Gastroesophageal sphincter (tissue), 4 donors: ENCODE results near the gene SV2B. TPM values are rescaled to one million over a fixed set of nuclear protein-coding genes. Genes with fewer than 3 reads are reported as not detected.

ENCODE experiments used
- ATAC-seq: fragments of 150-250 bp; one replicate; pipeline ENCODE4 v1.9.1; 2016; ENCODE audit warnings: mild to moderate bottlenecking, moderate library complexity
- H3K27ac ChIP-seq, 4 donors: fragments of 200-600 bp; sonication (generic) in 3 of 4; 1 replicate in 3 of 4; 2 replicates in 1 of 4; pipeline ENCODE4 v1.5.1; 2016 to 2019
- H3K27me3 ChIP-seq: fragments of 200-600 bp; sonication (generic); one replicate; pipeline ENCODE4 v1.5.1; 2019
- H3K36me3 ChIP-seq, 2 donors: fragments of 200-600 bp; sonication (generic); one replicate each; pipeline ENCODE4 v1.5.1; 2019; ENCODE audit warnings: control low read depth in 1 of 2
- H3K4me1 ChIP-seq, 3 donors: fragments of 200-600 bp; sonication (generic); 1 replicate in 2 of 3; 2 replicates in 1 of 3; pipeline ENCODE4 v1.5.1; 2016 to 2019; ENCODE audit warnings: control low read depth in 2 of 3
- H3K4me3 ChIP-seq, 2 donors: fragments of 200-600 bp; sonication (generic); one replicate each; pipeline ENCODE4 v1.5.1; 2019; ENCODE audit warnings: mild to moderate bottlenecking in 1 of 2, moderate library complexity in 1 of 2
- H3K9me3 ChIP-seq, 3 donors: fragments of 200-600 bp; sonication (generic); one replicate each; pipeline ENCODE4 v1.5.1; 2017 to 2019; ENCODE audit warnings: control low read depth in 2 of 3
- CTCF ChIP-seq, 4 experiments: fragments of 200-600 bp in 2 of 4; fragments of 450-650 bp in 2 of 4; sonication (generic) in 1 of 4; IDR thresholded peaks; one replicate each; pipeline ENCODE4 v1.5.1; 2017 to 2019; ENCODE audit warnings: antibody characterized with exemption in 4 of 4, mild to moderate bottlenecking in 2 of 4, moderate library complexity in 2 of 4
- EP300 ChIP-seq: sonication (generic); formaldehyde crosslinking; IDR thresholded peaks from one replicate; pipeline ENCODE4 v1.6.1; 2017; ENCODE audit warnings: antibody characterized with exemption, mild to moderate bottlenecking
- POLR2A ChIP-seq, 2 donors: fragments of 450-650 bp; IDR thresholded peaks; one replicate each; pipeline ENCODE4 v1.6.1; 2017; ENCODE audit warnings: antibody characterized with exemption in 2 of 2, mild to moderate bottlenecking in 2 of 2, moderate library complexity in 1 of 2
- POLR2AphosphoS5 ChIP-seq: sonication (generic); formaldehyde crosslinking; IDR thresholded peaks from one replicate; pipeline ENCODE4 v1.6.1; 2017; ENCODE audit warnings: antibody characterized with exemption
- whole genome bisulfite sequencing, 2 donors: methylation state at CpG; one replicate each; pipeline ENCODE4 v1.1.5; 2018; ENCODE audit warnings: low coverage in 1 of 2; 5-methylcytosine and 5-hydroxymethylcytosine counted together
- total RNA-seq, 4 donors: library from RNA; depleted of rRNA; stranded (reverse); fragments of >200 nt; gene quantifications; one replicate each; pipeline ENCODE4 v1.1.0, GENCODE V29; 2016

SV2B gene
- total RNA-seq, 4 donors from 2014 or later, result 0.16 to 4.1 (median 1.1) TPM

GRCh38 chr15:91200101-91200754, 100.2 kb downstream of the SV2B start:
- Histone ChIP-seq H3K9me3 (no peaks in the 10 kb centered on the region), H3K4me3 (no peak overlapping the region), H3K4me1 (no peaks in the 10 kb centered on the region), H3K27me3 (peaks cover 3% of the 10 kb centered on the region), H3K27ac (no peak overlapping the region), H3K36me3 (no peaks in the 10 kb centered on the region)
- 80 to 85% methylated on average over 1 to 3 of the region's 5 CpGs for WGBS, 2 donors
- TF ChIP-seq POLR2A (IDR thresholded peaks at IDR 0.05), result no peak
- no peak for TF ChIP-seq CTCF (IDR thresholded peaks at IDR 0.05)
- TF ChIP-seq EP300, result no peak
- no peak for TF ChIP-seq POLR2AphosphoS5
- no peak for ATAC-seq

- Histone ChIP-seq H3K9me3 (no peaks in the 10 kb centered on the region), H3K27me3 (peaks cover 3% of the 10 kb centered on the region), H3K36me3 (no peaks in the 10 kb centered on the region), H3K4me3 (no peak overlapping the region), H3K27ac (no peak overlapping the region), H3K4me1 (no peaks in the 10 kb centered on the region)
- no peak for TF ChIP-seq POLR2AphosphoS5
- TF ChIP-seq EP300, result no peak
- no peak for TF ChIP-seq CTCF (IDR thresholded peaks at IDR 0.05)
- TF ChIP-seq POLR2A (IDR thresholded peaks at IDR 0.05), result no peak
- no peak for ATAC-seq
These were observed 102.5 kb downstream of the SV2B start for GRCh38 chr15:91202510-91203102.

- H3K9me3 ChIP-seq, result no peaks in the 10 kb centered on the region
- no peak for ATAC-seq
- no peak overlapping the region for H3K4me3 ChIP-seq
- no peak for TF ChIP-seq CTCF (IDR thresholded peaks at IDR 0.05)
- no peak for TF ChIP-seq POLR2AphosphoS5
- TF ChIP-seq POLR2A (IDR thresholded peaks at IDR 0.05), result no peak
- no peak for TF ChIP-seq EP300
- no peak overlapping the region for H3K27ac ChIP-seq
- H3K27me3 ChIP-seq, result peaks cover 3% of the 10 kb centered on the region
- no peaks in the 10 kb centered on the region for H3K36me3 ChIP-seq
- WGBS, 2 donors, result 64 to 71% methylated on average over 5 to 6 of the region's 7 CpGs
- no peaks in the 10 kb centered on the region for H3K4me1 ChIP-seq
These were observed 103.7 kb downstream of the SV2B start for GRCh38 chr15:91203619-91204203.

- WGBS, 2 donors, result 77 to 100% methylated on average over 1 of the region's 1 CpG
- Histone ChIP-seq H3K36me3 (no peaks in the 10 kb centered on the region), H3K4me1 (no peaks in the 10 kb centered on the region), H3K4me3 (no peak overlapping the region), H3K27ac (no peak overlapping the region), H3K9me3 (no peaks in the 10 kb centered on the region), H3K27me3 (peaks cover 8% of the 10 kb centered on the region)
- no peak for ATAC-seq
- TF ChIP-seq POLR2A (IDR thresholded peaks at IDR 0.05) (no peak), EP300 (no peak)
These were observed 108.3 kb downstream of the SV2B start for GRCh38 chr15:91208371-91208770.

- TF ChIP-seq POLR2A (IDR thresholded peaks at IDR 0.05) (no peak), CTCF (IDR thresholded peaks at IDR 0.05) (no peak), EP300 (no peak), POLR2AphosphoS5 (no peak)
- 45 to 63% methylated on average over 2 to 3 of the region's 4 CpGs for WGBS, 2 donors
- ATAC-seq, result no peak
These were observed 109.3 kb downstream of the SV2B start for GRCh38 chr15:91209318-91209717.

More at GRCh38 chr15:91209318-91209717, 109.3 kb downstream of the SV2B start:
- peaks cover 8% of the 10 kb centered on the region for H3K27me3 ChIP-seq
- no peaks in the 10 kb centered on the region for H3K36me3 ChIP-seq
- H3K4me3 ChIP-seq, result no peak overlapping the region
- peaks cover 0 to 8% (median 0%) of the 10 kb centered on the region in 3 donors for H3K9me3 ChIP-seq
- no peak overlapping the region for H3K27ac ChIP-seq
- no peaks in the 10 kb centered on the region for H3K4me1 ChIP-seq
